SK-N-SH treated with all-trans-retinoic acid at 6 μM for 48 hours (cell line): Measurements from ENCODE around the gene GSTA2.
"Not testable (repeated sequence)": the region's sequence is repeated elsewhere in the genome, so short reads cannot be mapped to it uniquely, and the experiment has no call there.

Experiments
- ATAC-seq: fragments of 200-7000 bp; cut with Tn5 transposase; 3 replicates; pipeline ENCODE4 v1.9.1; 2020; ENCODE audit warnings: mild to moderate bottlenecking, moderate library complexity
- ARNTL ChIP-seq: fragments of 450-650 bp; formaldehyde crosslinking; IDR thresholded peaks from 2 replicates; pipeline ENCODE4 v1.5.0; 2020; ENCODE audit warnings: low read depth, mild to moderate bottlenecking, moderate library complexity, borderline replicate concordance
- BACH2 ChIP-seq: fragments of 250-450 bp; sonication (Bioruptor Pico); IDR thresholded peaks from 2 replicates; pipeline ENCODE4 v1.9.0; 2021; ENCODE audit warnings: mild to moderate bottlenecking, borderline replicate concordance
- CREB5 ChIP-seq: fragments of 250-450 bp; sonication (Bioruptor Pico); IDR thresholded peaks from 2 replicates; pipeline ENCODE4 v1.5.1; 2020; ENCODE audit warnings: low read depth, mild to moderate bottlenecking, moderate library complexity
- CSRNP3 ChIP-seq: fragments of 250-450 bp; sonication (Bioruptor Pico); IDR thresholded peaks from 2 replicates; pipeline ENCODE4 v1.5.1; 2021; ENCODE audit warnings: mild to moderate bottlenecking, moderate library complexity
- ESRRG ChIP-seq: fragments of 250-450 bp; sonication (Bioruptor Pico); IDR thresholded peaks from 2 replicates; pipeline ENCODE4 v1.6.1; 2021; ENCODE audit warnings: mild to moderate bottlenecking
- OSR1 ChIP-seq: fragments of 250-450 bp; sonication (Bioruptor Pico); IDR thresholded peaks from 2 replicates; pipeline ENCODE4 v1.8.0; 2022; ENCODE audit warnings: moderate library complexity, mild to moderate bottlenecking, inconsistent platforms
- PATZ1 ChIP-seq: fragments of 250-450 bp; sonication (Bioruptor Pico); IDR thresholded peaks from 2 replicates; pipeline ENCODE4 v1.8.0; 2020; ENCODE audit warnings: mild to moderate bottlenecking, moderate library complexity, borderline replicate concordance
- PPARA ChIP-seq: fragments of 250-450 bp; sonication (Bioruptor Pico); IDR thresholded peaks from 2 replicates; pipeline ENCODE4 v1.5.0; 2020; ENCODE audit warnings: mild to moderate bottlenecking, borderline replicate concordance
- RARB ChIP-seq: fragments of 250-450 bp; sonication (Bioruptor Pico); IDR thresholded peaks from 2 replicates; pipeline ENCODE4 v1.8.0; 2021; ENCODE audit warnings: mild to moderate bottlenecking, moderate library complexity
- SNAI2 ChIP-seq: fragments of 250-450 bp; sonication (Bioruptor Pico); IDR thresholded peaks from 2 replicates; pipeline ENCODE4 v1.5.0; 2020; ENCODE audit warnings: mild to moderate bottlenecking, moderate library complexity
- TCF4 ChIP-seq: fragments of 250-450 bp; sonication (Bioruptor Pico); IDR thresholded peaks from 2 replicates; pipeline ENCODE4 v1.8.0; 2021; ENCODE audit warnings: mild to moderate bottlenecking, moderate library complexity, borderline replicate concordance
- TOX ChIP-seq: fragments of 250-450 bp; sonication (Bioruptor Pico); IDR thresholded peaks from 2 replicates; pipeline ENCODE4 v1.8.0; 2021; ENCODE audit warnings: mild to moderate bottlenecking, moderate library complexity, borderline replicate concordance
- TSHZ2 ChIP-seq: fragments of 250-450 bp; sonication (Bioruptor Pico); IDR thresholded peaks from 2 replicates; pipeline ENCODE4 v1.5.0; 2020; ENCODE audit warnings: mild to moderate bottlenecking, moderate library complexity
- ZC3H10 ChIP-seq: fragments of 250-450 bp; sonication (Bioruptor Pico); IDR thresholded peaks from 2 replicates; pipeline ENCODE4 v1.5.1; 2021; ENCODE audit warnings: mild to moderate bottlenecking, moderate library complexity
- ZFP3 ChIP-seq: fragments of 250-450 bp; sonication (Bioruptor Pico); IDR thresholded peaks from 2 replicates; pipeline ENCODE4 v1.5.0; 2020; ENCODE audit warnings: mild to moderate bottlenecking, moderate library complexity
- ZFP30 ChIP-seq: fragments of 450-650 bp; formaldehyde crosslinking; IDR thresholded peaks from 2 replicates; pipeline ENCODE4 v1.5.0; 2022; ENCODE audit warnings: mild to moderate bottlenecking, moderate library complexity
- ZNF8 ChIP-seq: fragments of 450-650 bp; formaldehyde crosslinking; IDR thresholded peaks from 2 replicates; pipeline ENCODE4 v1.5.0; 2020; ENCODE audit warnings: mild to moderate bottlenecking, moderate library complexity

GSTA2 gene

GRCh38 chr6:52760105-52760765 is 3.0 kb downstream of the GSTA2 start:
- no peak for ATAC-seq
- TF ChIP-seq CSRNP3 (CRISPR knock-in tag), result no peak
- TF ChIP-seq TSHZ2 (CRISPR knock-in tag), result no peak
- no peak for TF ChIP-seq SNAI2 (CRISPR knock-in tag)
- no peak for TF ChIP-seq ARNTL (CRISPR knock-in tag)
- no peak for TF ChIP-seq BACH2 (CRISPR knock-in tag)
- TF ChIP-seq CREB5 (CRISPR knock-in tag), result no peak
- TF ChIP-seq ZFP3 (CRISPR knock-in tag), result no peak
- TF ChIP-seq TCF4 (CRISPR knock-in tag), result no peak

GRCh38 chr6:52759085-52759484 is 4.2 kb downstream of the GSTA2 start:
- TF ChIP-seq ZNF8 (no peak), ARNTL (CRISPR knock-in tag) (no peak), TOX (CRISPR knock-in tag) (no peak), OSR1 (CRISPR knock-in tag) (no peak), CREB5 (CRISPR knock-in tag) (no peak), RARB (CRISPR knock-in tag) (no peak), ESRRG (CRISPR knock-in tag) (no peak), CSRNP3 (CRISPR knock-in tag) (no peak), TCF4 (CRISPR knock-in tag) (no peak), ZFP30 (CRISPR knock-in tag) (no peak), ZC3H10 (CRISPR knock-in tag) (no peak), SNAI2 (CRISPR knock-in tag) (no peak), PPARA (CRISPR knock-in tag) (no peak), PATZ1 (CRISPR knock-in tag) (no peak)
- TF ChIP-seq, all 23 proteins: peak for 0
- no peak for ATAC-seq

GRCh38 chr6:52757651-52758338 is 5.5 kb downstream of the GSTA2 start:
- not testable (repeated sequence) for ATAC-seq
